GM19438 (cell line): ENCODE results near the gene EDA.

Source experiments
- ATAC-seq: cut with Tn5 transposase; IDR thresholded peaks from one replicate; pipeline ENCODE4 v1.9.1; 2021; ENCODE audit warnings: low read depth; ENCODE audit not compliant: unreplicated experiment

Gene EDA

DNA sequence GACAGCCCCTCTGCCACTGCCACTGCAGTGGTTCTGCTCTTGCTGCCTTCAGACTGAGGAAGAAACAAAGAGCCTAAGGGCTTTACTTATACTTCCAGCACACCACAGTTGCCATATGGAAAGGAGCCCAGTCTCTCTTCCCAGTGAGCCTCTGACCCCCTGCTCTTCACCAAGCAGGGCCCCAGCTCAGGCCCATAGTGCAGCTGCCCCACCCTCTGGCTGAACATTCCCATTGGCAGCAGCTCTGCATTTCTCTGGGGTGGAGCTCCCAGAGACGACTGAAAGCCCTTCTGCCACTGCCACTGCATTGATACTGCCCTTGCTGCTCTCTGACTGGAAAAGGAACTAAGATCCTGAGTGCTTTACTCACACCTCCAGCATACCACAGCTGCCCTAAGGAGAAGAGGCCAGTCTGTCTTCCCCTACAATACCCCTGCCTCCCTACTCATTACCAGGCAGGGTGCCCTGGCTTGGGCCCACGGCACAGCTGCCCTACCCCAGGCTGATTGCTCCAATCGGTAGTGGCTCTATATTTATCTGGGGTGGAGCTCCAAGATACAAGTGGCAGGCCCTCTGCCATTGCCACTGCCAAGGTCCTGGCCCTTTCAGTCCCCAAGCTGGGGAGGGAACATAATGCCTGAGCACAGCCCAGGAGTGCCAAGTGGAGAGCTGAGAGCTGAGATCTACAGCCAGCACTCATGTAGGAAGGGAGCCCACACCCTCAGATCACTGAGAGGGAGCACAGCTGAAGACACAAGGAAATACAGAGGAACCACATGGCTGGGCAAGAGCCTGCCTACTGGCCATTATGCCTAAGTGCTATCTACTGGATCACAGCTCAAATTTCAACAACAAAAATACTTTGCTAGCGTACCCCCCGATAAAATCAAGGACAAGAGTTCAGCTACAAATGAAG is 397.8 kb downstream of the EDA start:
- no peak for ATAC-seq

- ATAC-seq = no peak
Observed at GRCh38 chrX:70016513-70016912, 400.6 kb downstream of the EDA start.

GRCh38 chrX:70022616-70023015 is 406.7 kb downstream of the EDA start:
- ATAC-seq = no peak

- no peak for ATAC-seq
Observed at GRCh38 chrX:70025464-70025863, 409.6 kb downstream of the EDA start.

DNA sequence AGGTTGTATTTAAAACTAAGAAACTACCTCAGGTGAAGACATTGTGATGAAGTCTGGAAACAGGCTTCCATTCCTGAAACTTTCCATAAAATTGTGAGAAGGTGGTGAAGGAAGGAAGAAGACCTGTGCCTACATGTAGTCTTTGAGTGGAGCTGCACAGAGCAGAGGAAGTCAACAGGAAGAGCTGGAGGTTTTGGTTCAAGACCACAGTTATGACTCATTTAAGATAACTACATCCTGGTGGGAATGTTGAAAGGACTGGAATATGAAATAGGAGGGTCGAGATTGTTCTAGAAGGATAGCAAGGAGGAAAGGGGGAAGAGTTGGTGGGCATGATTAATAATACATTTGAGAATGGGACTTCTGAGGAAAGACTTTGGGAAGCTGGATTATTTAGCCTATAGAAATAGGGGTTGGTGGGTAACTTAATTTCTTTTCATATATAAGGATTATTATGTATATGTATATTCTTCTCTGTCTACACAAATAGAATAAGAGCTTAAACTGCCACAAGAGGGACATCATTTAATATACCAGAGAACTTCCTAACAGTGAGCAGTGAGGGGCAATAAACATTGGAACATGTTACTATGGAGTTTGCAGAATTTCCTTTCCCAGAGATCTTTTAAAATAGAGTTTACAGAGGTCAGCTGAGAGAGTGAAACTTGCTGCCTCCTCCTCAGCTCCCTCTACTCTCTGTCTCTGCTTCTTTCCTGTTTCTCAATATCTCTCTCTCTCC is 410.4 kb downstream of the EDA start:
- no peak for ATAC-seq

DNA sequence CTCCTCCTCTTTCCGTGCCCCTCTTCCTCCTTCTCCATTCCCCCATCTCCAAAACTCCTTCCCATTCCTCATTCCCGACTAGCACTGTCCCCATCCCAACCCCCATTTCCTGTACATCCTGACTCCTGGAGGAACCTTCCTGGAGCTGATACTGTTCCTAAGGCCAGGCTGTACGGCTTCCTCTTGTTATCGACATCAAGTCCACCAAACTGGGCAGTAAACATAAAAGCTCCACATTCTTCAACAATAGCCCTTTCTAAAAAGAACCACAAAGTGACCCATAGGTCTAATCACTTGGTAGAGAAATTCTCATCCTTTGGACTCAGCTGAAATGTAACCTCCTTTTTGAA is 410.9 kb downstream of the EDA start:
- no peak for ATAC-seq

GRCh38 chrX:70029863-70030262 is 413.9 kb downstream of the EDA start:
- no peak for ATAC-seq

GRCh38 chrX:70030301-70030767 is 414.4 kb downstream of the EDA start:
- no peak for ATAC-seq

DNA sequence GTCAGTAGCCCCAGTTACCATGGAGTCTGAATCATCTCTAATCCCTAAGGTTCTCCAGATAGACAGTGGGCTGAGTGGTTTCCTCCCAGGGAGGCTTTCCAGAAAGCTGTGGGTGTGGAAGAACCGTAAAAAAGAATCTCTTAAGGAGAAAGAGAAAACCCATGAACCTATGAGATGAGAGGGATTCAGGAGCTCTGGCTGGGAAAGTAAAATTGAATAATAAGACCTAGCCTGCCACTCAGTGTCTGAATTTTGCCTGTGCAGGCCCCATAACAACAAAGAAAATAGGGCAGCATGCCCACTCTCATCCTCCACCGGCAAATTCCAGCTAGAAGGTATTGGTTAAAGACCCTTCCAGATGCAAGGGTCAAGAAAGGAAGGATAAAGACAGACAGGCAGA is 416.9 kb downstream of the EDA start:
- no peak for ATAC-seq

GRCh38 chrX:70033348-70034051 is 417.6 kb downstream of the EDA start:
- ATAC-seq = no peak

DNA sequence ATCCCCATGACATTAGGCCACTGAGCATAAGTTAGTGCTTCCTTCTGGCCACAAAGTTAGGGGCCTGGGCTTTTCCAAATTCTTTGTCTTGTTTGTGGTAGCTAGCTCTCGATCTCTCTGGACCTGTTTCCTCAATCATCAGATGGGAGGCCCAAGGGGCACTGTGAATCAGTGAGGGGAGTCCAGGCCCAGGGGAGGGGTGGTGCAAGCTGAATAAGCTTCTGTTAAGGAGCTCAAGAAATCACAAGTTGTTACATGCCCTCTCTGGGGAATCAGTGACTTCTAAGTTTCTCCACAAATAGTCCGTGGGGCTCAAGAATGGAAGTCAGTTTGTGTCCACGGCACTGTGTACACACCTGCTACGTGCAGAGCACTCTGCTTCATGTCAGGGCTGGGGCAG is 418.7 kb downstream of the EDA start:
- ATAC-seq = no peak

DNA sequence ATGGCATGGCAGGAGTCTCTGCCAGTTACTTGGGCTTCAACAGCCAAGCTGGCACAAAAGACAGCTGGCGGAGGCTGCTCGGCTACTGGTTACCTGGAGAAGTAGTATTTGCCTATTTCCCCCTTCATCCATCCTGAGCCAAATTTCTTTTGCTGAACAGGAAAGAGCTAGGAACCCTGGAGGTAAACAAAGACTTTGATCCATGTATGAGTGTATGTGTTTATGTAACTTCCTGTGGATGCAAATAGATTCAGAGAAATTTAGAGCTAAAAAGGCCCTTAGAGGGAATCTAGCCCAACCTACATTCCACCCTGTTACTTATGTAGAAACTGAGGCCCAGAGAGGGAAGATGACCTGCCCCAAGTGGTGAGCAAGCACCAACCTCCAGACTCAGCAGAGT is 422.6 kb downstream of the EDA start:
- ATAC-seq = no peak

DNA sequence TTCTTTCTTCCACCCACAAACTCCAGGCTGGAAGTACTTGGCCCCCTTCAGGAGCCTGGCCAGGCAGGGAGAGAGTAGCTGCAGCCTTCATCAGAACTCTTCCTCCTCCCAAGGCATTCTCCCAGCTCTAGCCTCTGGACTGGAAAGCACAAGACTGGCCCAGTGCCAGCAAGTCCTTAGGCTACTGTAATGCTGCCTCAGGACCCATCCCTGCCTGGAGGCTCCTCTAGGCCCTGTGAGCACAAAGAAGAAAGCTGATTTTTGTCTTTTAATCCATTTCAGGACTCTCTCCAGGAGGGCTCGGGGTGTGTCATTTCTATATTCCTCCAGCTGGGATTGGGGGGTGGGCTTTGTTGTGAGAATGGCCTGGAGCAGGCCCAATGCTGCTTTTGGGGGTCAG is 423.0 kb downstream of the EDA start:
- ATAC-seq = no peak

- ATAC-seq = no peak
Observed at GRCh38 chrX:70039758-70040157, 423.8 kb downstream of the EDA start.

- no peak for ATAC-seq
Observed at GRCh38 chrX:70041993-70042392, 426.1 kb downstream of the EDA start.

DNA sequence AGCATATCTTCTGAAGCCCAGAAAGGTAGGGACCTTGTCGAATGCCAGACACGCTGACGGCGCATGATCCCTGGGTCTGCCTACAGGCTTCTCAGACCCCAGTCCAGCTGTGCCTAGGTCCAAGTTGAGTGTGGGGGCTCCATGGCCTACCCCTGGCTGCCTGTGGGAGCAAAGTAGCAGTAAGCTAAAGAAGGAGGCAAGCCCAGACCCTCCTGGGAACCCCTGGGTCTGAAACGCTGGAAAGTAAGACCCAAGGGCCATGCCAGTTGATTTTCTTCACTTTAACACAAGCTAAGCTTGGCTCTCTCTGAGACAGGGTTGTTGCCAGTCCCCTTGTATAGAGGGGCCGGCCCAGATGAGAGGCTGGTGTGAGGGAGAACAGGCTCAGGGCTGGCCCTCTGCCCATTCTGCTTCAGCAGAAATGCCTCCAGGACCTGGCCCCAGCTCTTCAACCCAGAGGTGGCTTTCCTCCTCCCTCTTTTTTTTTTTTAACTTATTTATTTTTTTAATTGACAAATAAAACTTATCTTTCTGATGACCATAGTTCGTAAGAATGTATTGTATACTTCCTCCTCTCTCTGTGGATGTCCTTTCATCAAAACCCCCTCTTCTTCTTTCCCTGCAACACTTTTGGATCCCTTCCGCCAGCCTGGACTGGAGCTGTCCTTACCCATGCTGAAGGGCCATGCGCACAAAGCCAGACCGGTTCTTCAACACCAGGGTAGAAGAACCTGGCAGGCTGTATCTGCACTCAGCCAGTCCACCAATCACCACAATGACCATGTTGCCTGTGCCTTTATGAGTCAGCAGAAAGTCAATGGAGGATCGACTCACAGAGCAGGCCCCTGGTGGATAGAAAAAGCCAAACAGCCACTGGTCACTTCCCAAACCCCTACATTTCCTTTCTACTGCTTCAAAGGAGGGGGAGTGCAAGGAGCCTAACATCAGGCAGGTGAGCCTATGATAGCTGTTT is 426.8 kb downstream of the EDA start:
- no peak for ATAC-seq

- no peak for ATAC-seq
Observed at GRCh38 chrX:70043685-70044084, 427.8 kb downstream of the EDA start.

GRCh38 chrX:70044541-70045245 is 428.8 kb downstream of the EDA start:
- ATAC-seq = no peak

DNA sequence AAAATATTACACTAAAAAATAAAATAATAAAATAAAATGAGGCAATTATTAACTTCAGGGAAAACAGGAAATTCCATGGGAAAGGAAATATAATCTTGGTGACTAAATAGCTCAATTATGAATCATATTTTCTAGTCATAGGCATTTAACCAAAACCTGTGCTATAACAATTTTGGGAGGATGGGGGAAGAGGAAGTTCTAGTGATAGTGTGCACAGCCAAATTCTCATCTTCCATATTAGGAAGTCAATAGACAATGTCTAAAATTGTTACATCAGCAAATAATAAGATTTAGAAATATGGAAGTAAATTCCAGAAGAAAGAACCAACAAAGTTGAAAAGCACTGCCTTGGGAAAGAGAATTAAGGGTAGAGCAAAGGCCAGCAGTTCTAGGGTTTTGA is 431.1 kb downstream of the EDA start:
- ATAC-seq = no peak

DNA sequence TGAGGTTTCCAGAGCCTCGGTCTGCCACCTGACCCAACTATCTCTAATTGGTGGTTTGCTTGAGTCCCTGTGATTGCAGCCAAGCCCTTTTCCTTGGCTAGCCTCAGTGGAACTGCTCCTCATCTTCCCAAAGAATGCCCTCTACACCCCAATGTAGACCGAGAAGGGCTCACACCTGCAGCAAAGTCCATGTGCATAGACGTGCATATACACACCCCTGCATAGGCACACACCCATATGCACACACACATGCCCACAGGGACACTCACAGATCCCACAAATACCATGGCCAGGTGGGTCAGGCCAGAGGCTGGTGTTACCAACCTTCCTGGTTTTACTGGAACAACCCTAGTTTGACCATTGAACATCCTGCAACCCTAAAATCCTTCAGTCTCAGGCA is 433.5 kb downstream of the EDA start:
- ATAC-seq = no peak
